ENCODE results near the gene STUM.
A peak's percentile ranks its signal among the peaks of the same experiment; 100 is the strongest.

GRCh38 chr1:226608699-226609505, 60.3 kb downstream of the STUM start:
- TF ChIP-seq CTCF (IDR thresholded peaks at IDR 0.05) (peak; percentile 62 to 81 (median 68)), POLR2A (IDR thresholded peaks at IDR 0.05) (no peak)
